Kidney (tissue), 14 donors: ENCODE measurements around the gene CKM. TPM values are rescaled to one million over a fixed set of nuclear protein-coding genes. Genes with fewer than 3 reads are reported as not detected.

Experiments used
- DNase-seq, 5 donors: peaks; one replicate each; pipeline ENCODE4 v3.0.0-alpha.2; 2013 to 2020
- FAIRE-seq: peaks from 2 replicates; lab custom pipeline; 2012; peaks lifted over from hg19 to GRCh38; lab: Jason Lieb, UNC
- H3K27ac ChIP-seq, 2 donors: one replicate each; pipeline ENCODE4 v1.7.0; 2013; ENCODE audit warnings: low read depth in 2 of 2, low read length in 2 of 2, inconsistent platforms in 1 of 2
- H3K27me3 ChIP-seq: one replicate; pipeline ENCODE4 v1.7.1; 2013; ENCODE audit warnings: low read length, inconsistent platforms; ENCODE audit not compliant: control insufficient read depth, insufficient read depth
- H3K36me3 ChIP-seq, 3 donors: one replicate each; pipeline versions ENCODE4 v1.7.0 to v1.7.1; 2013; ENCODE audit warnings: low read length in 3 of 3, control low read depth in 1 of 3, inconsistent platforms in 1 of 3; ENCODE audit not compliant: insufficient read depth in 3 of 3, control insufficient read depth in 2 of 3
- H3K4me1 ChIP-seq, 3 donors: one replicate each; pipeline versions ENCODE4 v1.7.0 to v1.7.1; 2013; ENCODE audit warnings: low read length in 3 of 3, inconsistent platforms in 1 of 3, low read depth in 1 of 3; ENCODE audit not compliant: control insufficient read depth in 2 of 3, insufficient read depth in 2 of 3
- H3K4me3 ChIP-seq, 3 donors: one replicate each; pipeline versions ENCODE4 v1.7.0 to v1.8.1; 2013; ENCODE audit warnings: low read length in 3 of 3, control low read depth in 1 of 3, inconsistent platforms in 1 of 3
- H3K9ac ChIP-seq, 3 donors: one replicate each; pipeline versions ENCODE4 v1.7.0 to v1.7.1; 2013; ENCODE audit warnings: low read length in 3 of 3, control low read depth in 1 of 3, inconsistent platforms in 1 of 3
- H3K9me3 ChIP-seq, 3 donors: one replicate each; pipeline versions ENCODE4 v1.7.0 to v1.7.1; 2013; ENCODE audit warnings: low read length in 3 of 3, control low read depth in 1 of 3, inconsistent platforms in 1 of 3; ENCODE audit not compliant: control insufficient read depth in 2 of 3, insufficient read depth in 1 of 3
- intact Hi-C: fragments of 100-400 bp; cut with DNase I; formaldehyde crosslinking; loops from one replicate; pipeline ENCODE4 v1.11.1; 2022
- polyA plus RNA-seq: library from polyadenylated mRNA; stranded (reverse); fragments of 350-450 nt; fragmentation: Illumina TruSeq; extraction: RNeasy Lipid Tissue Mini Kit (QIAGEN cat#74804); gene quantifications from one replicate; pipeline ENCODE4 v1.2.3, GENCODE V29; 2014; ENCODE audit warnings: low read depth, low replicate concordance; ENCODE audit not compliant: insufficient read depth
- total RNA-seq: library from RNA; stranded (reverse); fragmentation: NEBNext Ultra II Directional; extraction: Animal tissue kit (Norgen Biotek cat#: 25700); gene quantifications from one replicate; pipeline ENCODE4 v1.2.1, GENCODE V29; 2021
- TF ChIP-seq, protein P1 (sequence below): IDR thresholded peaks from 3 replicates; pipeline ENCODE4 v1.5.1; 2012; ENCODE audit warnings: mild to moderate bottlenecking, moderate library complexity, borderline replicate concordance; ENCODE audit not compliant: insufficient read depth; ENCODE audit errors: extremely low read depth
- donor health status: control.
- donor health status: control.
- donor health status: control.
- donor health status: control.
- donor health status: control.
- donor health status: DM: yes; HTN: yes; CAD: no.
- donor health status: Normal renal cell carcinoma (clear cell type).

CKM gene
- total and polyA plus RNA-seq, 2 donors from 2014 or later, result 1.3 TPM; not detected in 1

- Histone ChIP-seq H3K4me1 (peaks cover 0 to under 1% (median 0%) of the 10 kb centered on the region in 3 donors), H3K9me3 (no peaks in the 10 kb centered on the region), H3K9ac (no peak overlapping the region), H3K4me3 (no peak overlapping the region), H3K36me3 (peaks cover 2 to 5% (median 5%) of the 10 kb centered on the region in 3 donors), H3K27me3 (no peaks in the 10 kb centered on the region), H3K27ac (no peak overlapping the region)
- DNase-seq (no peak), FAIRE-seq (no peak)
- TF ChIP-seq, protein P1, sequence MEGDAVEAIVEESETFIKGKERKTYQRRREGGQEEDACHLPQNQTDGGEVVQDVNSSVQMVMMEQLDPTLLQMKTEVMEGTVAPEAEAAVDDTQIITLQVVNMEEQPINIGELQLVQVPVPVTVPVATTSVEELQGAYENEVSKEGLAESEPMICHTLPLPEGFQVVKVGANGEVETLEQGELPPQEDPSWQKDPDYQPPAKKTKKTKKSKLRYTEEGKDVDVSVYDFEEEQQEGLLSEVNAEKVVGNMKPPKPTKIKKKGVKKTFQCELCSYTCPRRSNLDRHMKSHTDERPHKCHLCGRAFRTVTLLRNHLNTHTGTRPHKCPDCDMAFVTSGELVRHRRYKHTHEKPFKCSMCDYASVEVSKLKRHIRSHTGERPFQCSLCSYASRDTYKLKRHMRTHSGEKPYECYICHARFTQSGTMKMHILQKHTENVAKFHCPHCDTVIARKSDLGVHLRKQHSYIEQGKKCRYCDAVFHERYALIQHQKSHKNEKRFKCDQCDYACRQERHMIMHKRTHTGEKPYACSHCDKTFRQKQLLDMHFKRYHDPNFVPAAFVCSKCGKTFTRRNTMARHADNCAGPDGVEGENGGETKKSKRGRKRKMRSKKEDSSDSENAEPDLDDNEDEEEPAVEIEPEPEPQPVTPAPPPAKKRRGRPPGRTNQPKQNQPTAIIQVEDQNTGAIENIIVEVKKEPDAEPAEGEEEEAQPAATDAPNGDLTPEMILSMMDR, result no peak
- intact Hi-C loops, result no loop called here
Observed at GRCh38 chr19:45299719-45300118, 23.0 kb downstream of the CKM start.

DNA sequence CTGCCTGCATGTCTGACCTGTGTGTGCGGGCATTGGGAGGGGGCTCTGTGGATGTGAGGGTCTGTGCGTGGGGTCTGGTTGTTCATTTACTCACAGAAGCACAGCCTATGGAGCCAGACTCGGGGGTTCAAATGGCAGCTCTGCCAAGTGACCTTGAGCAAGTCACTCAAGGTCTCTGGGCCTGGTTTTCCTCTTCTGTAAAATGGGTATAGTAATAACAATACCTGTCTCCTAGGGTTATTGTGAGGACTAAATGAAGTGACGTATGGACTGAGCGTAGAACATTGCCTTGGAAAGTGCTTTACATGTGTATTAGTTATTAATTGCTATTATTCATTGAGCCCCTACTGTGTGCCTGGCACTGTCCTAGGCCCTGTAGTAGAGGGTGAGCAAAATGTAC, 24.4 kb downstream of the CKM start:
- Histone ChIP-seq H3K9ac (no peak overlapping the region), H3K4me1 (peaks cover 0 to 2% (median 0%) of the 10 kb centered on the region in 3 donors), H3K27ac (no peak overlapping the region), H3K36me3 (peaks cover 2 to 5% (median 5%) of the 10 kb centered on the region in 3 donors), H3K27me3 (no peaks in the 10 kb centered on the region), H3K4me3 (no peak overlapping the region), H3K9me3 (peaks cover 0 to 3% (median 0%) of the 10 kb centered on the region in 3 donors)
- no peak for FAIRE-seq
- no peak for DNase-seq
- TF ChIP-seq, protein P1, result no peak
- intact Hi-C loops, result no loop called here

DNA sequence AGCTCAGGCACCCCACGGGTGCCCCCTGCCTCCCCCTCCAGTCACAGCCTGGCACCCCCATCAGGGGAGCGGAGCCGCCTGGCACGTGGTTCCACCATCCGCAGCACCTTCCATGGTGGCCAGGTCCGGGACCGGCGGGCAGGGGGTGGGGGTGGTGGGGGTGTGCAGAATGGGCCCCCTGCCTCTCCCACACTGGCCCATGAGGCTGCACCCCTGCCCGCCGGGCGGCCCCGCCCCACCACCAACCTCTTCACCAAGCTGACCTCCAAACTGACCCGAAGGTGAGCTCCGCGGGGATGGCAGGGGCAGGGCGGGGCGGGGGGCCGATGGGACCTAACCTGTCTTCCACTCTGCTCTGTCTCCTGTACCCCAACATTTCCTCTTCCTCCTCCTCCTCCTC, 25.0 kb downstream of the CKM start:
- no peak for DNase-seq
- intact Hi-C loops, result no loop called here
- H3K36me3 ChIP-seq, result peaks cover 2 to 5% (median 5%) of the 10 kb centered on the region in 3 donors
- no peak overlapping the region for H3K27ac ChIP-seq
- H3K27me3 ChIP-seq, result no peaks in the 10 kb centered on the region
- H3K9me3 ChIP-seq, result peaks cover 0 to 4% (median 0%) of the 10 kb centered on the region in 3 donors
- no peak for FAIRE-seq
- no peak overlapping the region for H3K9ac ChIP-seq
- no peak overlapping the region for H3K4me3 ChIP-seq
- TF ChIP-seq, protein P1, result no peak
- H3K4me1 ChIP-seq, result peaks cover 0 to 2% (median 0%) of the 10 kb centered on the region in 3 donors

GRCh38 chr19:45296355-45296754, 26.3 kb downstream of the CKM start:
- Histone ChIP-seq H3K27me3 (no peaks in the 10 kb centered on the region), H3K27ac (no peak overlapping the region), H3K9me3 (peaks cover 0 to 4% (median 0%) of the 10 kb centered on the region in 3 donors), H3K4me3 (no peak overlapping the region), H3K9ac (no peak overlapping the region), H3K4me1 (peaks cover 0 to 2% (median 0%) of the 10 kb centered on the region in 3 donors), H3K36me3 (peaks cover 2 to 5% (median 5%) of the 10 kb centered on the region in 3 donors)
- no peak for DNase-seq
- TF ChIP-seq, protein P1, result no peak
- no peak for FAIRE-seq
- intact Hi-C loops, result no loop called here
